Neural cell (in vitro differentiated cells): ENCODE data around the gene MTARC1. TPM values are rescaled to one million over a fixed set of nuclear protein-coding genes. Genes with fewer than 3 reads are reported as not detected.

Experiments used
- H2AFZ ChIP-seq: fragments of 200-600, 300-800 bp; sonication (generic), shearing (Covaris generic); 2 replicates; pipeline ENCODE4 v1.6.0; 2014; ENCODE audit warnings: low read depth, mild to moderate bottlenecking, antibody characterized with exemption, low read length, moderate library complexity
- H3F3A ChIP-seq: fragments of 200-600 bp; shearing (Covaris generic); 2 replicates; pipeline ENCODE4 v1.6.1; 2016; ENCODE audit warnings: mild to moderate bottlenecking, moderate library complexity, mixed read lengths, antibody characterized with exemption, low read length; ENCODE audit not compliant: insufficient read depth, poor library complexity, severe bottlenecking
- H3K27ac ChIP-seq: fragments of 200-600, 300-800 bp; sonication (generic), shearing (Covaris generic); 2 replicates; pipeline ENCODE4 v1.5.1; 2014; ENCODE audit warnings: mild to moderate bottlenecking, low read length, moderate library complexity
- H3K27me3 ChIP-seq: fragments of 300-800, 200-600 bp; sonication (generic), shearing (Covaris generic); 2 replicates; pipeline ENCODE4 v1.6.0; 2014; ENCODE audit warnings: mild to moderate bottlenecking, low read depth, low read length, moderate library complexity; ENCODE audit not compliant: insufficient read depth
- H3K36me3 ChIP-seq: fragments of 300-800, 200-600 bp; sonication (generic), shearing (Covaris generic); 2 replicates; pipeline ENCODE4 v1.5.1; 2014; ENCODE audit warnings: mild to moderate bottlenecking, antibody characterized with exemption, low read length, moderate library complexity; ENCODE audit not compliant: insufficient read depth
- H3K4me2 ChIP-seq: fragments of 300-800, 200-600 bp; sonication (generic), shearing (Covaris generic); 2 replicates; pipeline ENCODE4 v1.6.0; 2014; ENCODE audit warnings: mild to moderate bottlenecking, low read length
- H3K4me3 ChIP-seq: fragments of 300-800, 200-600 bp; sonication (generic), shearing (Covaris generic); 2 replicates; pipeline ENCODE4 v1.5.1; 2014; ENCODE audit warnings: mild to moderate bottlenecking, low read length, moderate library complexity
- H3K79me2 ChIP-seq: fragments of 200-600 bp; shearing (Covaris generic); replicated peaks from 2 replicates; pipeline ENCODE4 v1.6.0; 2014; ENCODE audit warnings: mild to moderate bottlenecking, low read length, moderate library complexity; ENCODE audit not compliant: insufficient read depth
- H3K9ac ChIP-seq: fragments of 300-800, 200-600 bp; sonication (generic), shearing (Covaris generic); 2 replicates; pipeline ENCODE4 v1.6.1; 2016; ENCODE audit warnings: mild to moderate bottlenecking, low read length, mixed read lengths
- H3K9me2 ChIP-seq: fragments of 200-600 bp; shearing (Covaris generic); 2 replicates; pipeline ENCODE4 v1.6.1; 2016; ENCODE audit warnings: mild to moderate bottlenecking, low read length, mixed read lengths; ENCODE audit not compliant: insufficient read depth
- H3K9me3 ChIP-seq: fragments of 200-600, 300-800 bp; sonication (generic), shearing (Covaris generic); 2 replicates; pipeline ENCODE4 v1.6.1; 2016; ENCODE audit warnings: mild to moderate bottlenecking, mixed run types, low read length, moderate library complexity, mixed read lengths
- H4K20me1 ChIP-seq: fragments of 200-600 bp; shearing (Covaris generic); 2 replicates; pipeline ENCODE4 v1.6.1; 2016; ENCODE audit warnings: mild to moderate bottlenecking, mixed run types; ENCODE audit not compliant: insufficient read depth
- CTCF ChIP-seq: fragments of 450-650 bp; IDR thresholded peaks from 2 replicates; pipeline ENCODE4 v1.5.1; 2014; ENCODE audit warnings: antibody characterized with exemption, mild to moderate bottlenecking, moderate library complexity; ENCODE audit not compliant: poor library complexity, severe bottlenecking
- EP300 ChIP-seq: fragments of 450-650 bp; conservative IDR thresholded peaks from 2 replicates; pipeline ENCODE4 v1.6.1; 2014; ENCODE audit warnings: antibody characterized with exemption, mild to moderate bottlenecking, moderate library complexity; ENCODE audit not compliant: poor library complexity, severe bottlenecking
- EZH2 ChIP-seq: fragments of 200-600, 300-800 bp; shearing (Covaris generic), sonication (generic); IDR thresholded peaks from 2 replicates; pipeline ENCODE4 v1.6.1; 2014; ENCODE audit warnings: antibody characterized with exemption, low read length, borderline replicate concordance, mild to moderate bottlenecking; ENCODE audit not compliant: insufficient read depth, poor library complexity, severe bottlenecking
- MXI1 ChIP-seq: fragments of 450-650 bp; conservative IDR thresholded peaks from 2 replicates; pipeline ENCODE4 v1.6.1; 2014; ENCODE audit warnings: antibody characterized with exemption, mild to moderate bottlenecking; ENCODE audit not compliant: poor library complexity, severe bottlenecking
- POLR2AphosphoS5 ChIP-seq: IDR thresholded peaks from 2 replicates; pipeline ENCODE4 v1.6.1; 2012
- RAD21 ChIP-seq: fragments of 450-650 bp; conservative IDR thresholded peaks from 2 replicates; pipeline ENCODE4 v1.6.1; 2014; ENCODE audit warnings: antibody characterized with exemption, mild to moderate bottlenecking, moderate library complexity
- REST ChIP-seq: IDR thresholded peaks from 2 replicates; pipeline ENCODE4 v1.6.1; 2012; ENCODE audit warnings: borderline replicate concordance
- SMC3 ChIP-seq: fragments of 450-650 bp; conservative IDR thresholded peaks from 2 replicates; pipeline ENCODE4 v1.6.1; 2014; ENCODE audit warnings: antibody characterized with exemption, mild to moderate bottlenecking, moderate library complexity; ENCODE audit not compliant: poor library complexity
- TAF1 ChIP-seq: IDR thresholded peaks from 2 replicates; pipeline ENCODE4 v1.6.1; 2012; ENCODE audit warnings: low read depth
- polyA plus RNA-seq: library from polyadenylated mRNA; depleted of rRNA; stranded (reverse); fragments of >200 nt; gene quantifications from 2 replicates; pipeline ENCODE4 v1.2.3, GENCODE V29; 2014

Gene MTARC1
- polyA plus RNA-seq, 1 donor from 2014 or later = 4.2 TPM

GRCh38 chr1:220809704-220810103, 23.0 kb downstream of the MTARC1 start:
- TF ChIP-seq RAD21 = no peak
- TF ChIP-seq EZH2 = no peak
- no peak for TF ChIP-seq SMC3
- no peak for TF ChIP-seq CTCF
- TF ChIP-seq MXI1 = no peak
- TF ChIP-seq TAF1 = no peak
- no peak for TF ChIP-seq POLR2AphosphoS5
- TF ChIP-seq EP300 = no peak
- no peak for TF ChIP-seq REST
- H3K27ac ChIP-seq = peak overlapping the region; percentile 70

GRCh38 chr1:220810179-220810653, 23.5 kb downstream of the MTARC1 start:
- Histone ChIP-seq H3K79me2 (no peaks in the 10 kb centered on the region), H4K20me1 (no peaks in the 10 kb centered on the region), H3K27ac (no peak overlapping the region), H3K9ac (no peak overlapping the region), H3K27me3 (no peaks in the 10 kb centered on the region), H2AFZ (no peak overlapping the region), H3K36me3 (no peaks in the 10 kb centered on the region), H3K4me2 (no peak overlapping the region), H3K4me3 (no peak overlapping the region), H3F3A (no peaks in the 10 kb centered on the region), H3K9me2 (no peaks in the 10 kb centered on the region), H3K9me3 (no peaks in the 10 kb centered on the region)
- TF ChIP-seq MXI1 (no peak), POLR2AphosphoS5 (no peak), RAD21 (peak; percentile 60), REST (no peak), CTCF (peak; percentile 67), SMC3 (peak; percentile 51)

More at GRCh38 chr1:220809704-220810103, 23.0 kb downstream of the MTARC1 start:
- Histone ChIP-seq H3K4me3 (no peak overlapping the region), H3K36me3 (no peaks in the 10 kb centered on the region), H3K9me3 (no peaks in the 10 kb centered on the region), H3K9me2 (no peaks in the 10 kb centered on the region), H2AFZ (no peak overlapping the region), H3F3A (no peaks in the 10 kb centered on the region), H3K79me2 (no peaks in the 10 kb centered on the region), H4K20me1 (no peaks in the 10 kb centered on the region), H3K4me2 (no peak overlapping the region), H3K9ac (no peak overlapping the region), H3K27me3 (no peaks in the 10 kb centered on the region)
